Ureter (tissue), 1 donor: ENCODE data around the gene SNX2. TPM values are rescaled to one million over a fixed set of nuclear protein-coding genes. Genes with fewer than 3 reads are reported as not detected.

ENCODE experiments used
- total RNA-seq: library from RNA; stranded (reverse); gene quantifications from one replicate; pipeline ENCODE4 v1.2.4, GENCODE V29; 2023
- donor health status: DM: yes; HTN: yes; CAD: no.

The SNX2 gene
- total RNA-seq, 1 donor from 2014 or later: 89.6 TPM

Other genes starting within 250 kb of the SNX2 start
- 19.5 TPM for gene SNX24, start 70.5 kb downstream of the SNX2 start, total RNA-seq